Neuronal stem cell (in vitro differentiated cells): ENCODE data around the gene ATG4B.

Experiments
- DNase-seq: peaks from one replicate; pipeline ENCODE4 v3.0.0-alpha.2; 2013; ENCODE audit warnings: low spot score
- H2AFZ ChIP-seq: one replicate; pipeline ENCODE4 v1.6.1; 2013; ENCODE audit warnings: mild to moderate bottlenecking, low read length, inconsistent platforms
- H2AK5ac ChIP-seq: 2 replicates; pipeline ENCODE4 v1.6.1; 2013; ENCODE audit warnings: low read depth, mild to moderate bottlenecking, inconsistent platforms, low read length, moderate library complexity, mixed read lengths
- H2BK120ac ChIP-seq: 2 replicates; pipeline ENCODE4 v1.6.1; 2013; ENCODE audit warnings: low read depth, mild to moderate bottlenecking, inconsistent platforms, low read length, moderate library complexity, mixed read lengths
- H2BK12ac ChIP-seq: one replicate; pipeline ENCODE4 v1.6.1; 2013; ENCODE audit warnings: low read length, inconsistent platforms
- H2BK15ac ChIP-seq: 2 replicates; pipeline ENCODE4 v1.6.1; 2013; ENCODE audit warnings: mild to moderate bottlenecking, low read length, inconsistent platforms, mixed read lengths
- H2BK5ac ChIP-seq: one replicate; pipeline ENCODE4 v1.6.1; 2013; ENCODE audit warnings: inconsistent platforms, mild to moderate bottlenecking, low read length, moderate library complexity
- H3K14ac ChIP-seq: one replicate; pipeline ENCODE4 v1.6.1; 2013; ENCODE audit warnings: low read length, inconsistent platforms
- H3K18ac ChIP-seq: 2 replicates; pipeline ENCODE4 v1.6.1; 2013; ENCODE audit warnings: low read length, inconsistent platforms
- H3K23ac ChIP-seq: 2 replicates; pipeline ENCODE4 v1.6.1; 2013; ENCODE audit warnings: low read depth, mild to moderate bottlenecking, mixed read lengths, low read length, inconsistent platforms; ENCODE audit not compliant: poor library complexity
- H3K27ac ChIP-seq: replicated peaks from 3 replicates; pipeline ENCODE4 v1.5.1; 2013; ENCODE audit warnings: low read length, inconsistent platforms
- H3K27me3 ChIP-seq, 3 experiments: 2 replicates each; pipeline ENCODE4 v1.6.1; 2013; ENCODE audit warnings: low read length in 3 of 3, mild to moderate bottlenecking in 2 of 3, inconsistent platforms in 1 of 3, low read depth in 1 of 3, mixed read lengths in 1 of 3, moderate library complexity in 1 of 3; ENCODE audit not compliant: control insufficient read depth in 3 of 3, insufficient read depth in 3 of 3
- H3K36me3 ChIP-seq, 2 donors: replicated peaks in 1 of 2; 2 replicates each; pipeline ENCODE4 v1.6.1; 2013; ENCODE audit warnings: low read length in 2 of 2; ENCODE audit not compliant: control insufficient read depth in 2 of 2, insufficient read depth in 2 of 2
- H3K4ac ChIP-seq: 2 replicates; pipeline ENCODE4 v1.6.1; 2013; ENCODE audit warnings: inconsistent platforms, mild to moderate bottlenecking, low read length, moderate library complexity
- H3K4me1 ChIP-seq, 2 donors: 1 replicate in 1 of 2; 2 replicates in 1 of 2; pipeline ENCODE4 v1.6.1; 2013; ENCODE audit warnings: low read length in 2 of 2, low read depth in 1 of 2; ENCODE audit not compliant: control insufficient read depth in 2 of 2, insufficient read depth in 1 of 2
- H3K4me2 ChIP-seq: one replicate; pipeline ENCODE4 v1.6.1; 2013; ENCODE audit warnings: mild to moderate bottlenecking, low read length, inconsistent platforms; ENCODE audit not compliant: insufficient read depth, poor library complexity, severe bottlenecking
- H3K4me3 ChIP-seq, 2 donors: 2 replicates each; pipeline ENCODE4 v1.5.1; 2013; ENCODE audit warnings: low read length in 2 of 2, mild to moderate bottlenecking in 2 of 2, inconsistent platforms in 1 of 2, moderate library complexity in 1 of 2
- H3K79me1 ChIP-seq: one replicate; pipeline ENCODE4 v1.6.1; 2013; ENCODE audit warnings: low read depth, mild to moderate bottlenecking, inconsistent platforms, low read length, moderate library complexity
- H3K9ac ChIP-seq: one replicate; pipeline ENCODE4 v1.6.1; 2013; ENCODE audit warnings: mild to moderate bottlenecking, low read depth, low read length, inconsistent platforms; ENCODE audit not compliant: poor library complexity
- H3K9me3 ChIP-seq, 2 donors: replicated peaks in 1 of 2; 2 replicates each; pipeline versions ENCODE3 to v1.6.1; 2013; ENCODE audit warnings: low read length in 2 of 2, mild to moderate bottlenecking in 2 of 2, inconsistent platforms in 1 of 2, low read depth in 1 of 2, mixed read lengths in 1 of 2, moderate library complexity in 1 of 2; ENCODE audit not compliant: control insufficient read depth in 2 of 2, insufficient read depth in 1 of 2
- H4K8ac ChIP-seq: one replicate; pipeline ENCODE4 v1.6.1; 2013; ENCODE audit warnings: low read depth, mild to moderate bottlenecking, inconsistent platforms, low read length, moderate library complexity
- H4K91ac ChIP-seq: one replicate; pipeline ENCODE4 v1.6.1; 2013; ENCODE audit warnings: low read length, low read depth, mild to moderate bottlenecking, inconsistent platforms; ENCODE audit not compliant: poor library complexity
- WGBS, 2 donors: extraction: QIAGEN DNeasy Blood & Tissue Kit; methylation state at CpG; one replicate each; pipeline ENCODE4 v1.1.7; 2013; ENCODE audit warnings: missing lambda C conversion rate in 2 of 2, mixed read lengths in 1 of 2; ENCODE audit not compliant: insufficient read length in 2 of 2, insufficient replicate concordance in 1 of 2; ENCODE audit errors: extremely low coverage in 2 of 2; 5-methylcytosine and 5-hydroxymethylcytosine counted together

The ATG4B gene

GRCh38 chr2:241675885-241676284 is 38.4 kb downstream of the ATG4B start:
- H2BK12ac ChIP-seq: no peak overlapping the region
- H3K9ac ChIP-seq: no peak overlapping the region
- no peak overlapping the region for H2BK120ac ChIP-seq
- peaks cover 5% of the 10 kb centered on the region for H3K79me1 ChIP-seq
- H3K14ac ChIP-seq: no peak overlapping the region
- no peak overlapping the region for H3K4ac ChIP-seq
- H2AFZ ChIP-seq: no peak overlapping the region
- no peak overlapping the region for H3K27ac ChIP-seq
- H3K9me3 ChIP-seq: no peaks in the 10 kb centered on the region
- no peak overlapping the region for H4K91ac ChIP-seq
- no peaks in the 10 kb centered on the region for H3K4me1 ChIP-seq
- H3K23ac ChIP-seq: no peak overlapping the region
- peaks cover 52 to 100% of the 10 kb centered on the region in 2 donors for H3K36me3 ChIP-seq
- H3K4me3 ChIP-seq: no peak overlapping the region
- no peak overlapping the region for H3K4me2 ChIP-seq
- H4K8ac ChIP-seq: no peak overlapping the region
- WGBS, 2 donors: no CpG with 5 or more reads among the region's 17 CpGs
- no peak overlapping the region for H2BK5ac ChIP-seq
- H3K18ac ChIP-seq: no peak overlapping the region
- no peaks in the 10 kb centered on the region for H3K27me3 ChIP-seq
- H2AK5ac ChIP-seq: no peak overlapping the region
- no peak for DNase-seq
- H2BK15ac ChIP-seq: no peak overlapping the region

- H3K79me1 ChIP-seq: peaks cover 2% of the 10 kb centered on the region
- H3K9ac ChIP-seq: no peak overlapping the region
- no peak overlapping the region for H4K8ac ChIP-seq
- no peak overlapping the region for H3K18ac ChIP-seq
- H2AFZ ChIP-seq: no peak overlapping the region
- H3K27me3 ChIP-seq: no peaks in the 10 kb centered on the region
- no peaks in the 10 kb centered on the region for H3K4me1 ChIP-seq
- H3K36me3 ChIP-seq: peaks cover 51 to 100% of the 10 kb centered on the region in 2 donors
- H3K4ac ChIP-seq: no peak overlapping the region
- H3K4me3 ChIP-seq: no peak overlapping the region
- no peak overlapping the region for H4K91ac ChIP-seq
- no peaks in the 10 kb centered on the region for H3K9me3 ChIP-seq
- no peak overlapping the region for H2AK5ac ChIP-seq
- H3K27ac ChIP-seq: no peak overlapping the region
- H2BK12ac ChIP-seq: no peak overlapping the region
- no peak overlapping the region for H3K4me2 ChIP-seq
- H3K23ac ChIP-seq: peak overlapping the region; percentile 29
- H3K14ac ChIP-seq: no peak overlapping the region
- no peak overlapping the region for H2BK120ac ChIP-seq
- no CpG with 5 or more reads among the region's 17 CpGs for WGBS, 2 donors
- H2BK15ac ChIP-seq: no peak overlapping the region
- no peak overlapping the region for H2BK5ac ChIP-seq
- no peak for DNase-seq
These were observed 39.2 kb downstream of the ATG4B start for GRCh38 chr2:241676665-241677064.

GRCh38 chr2:241677392-241677791 is 39.9 kb downstream of the ATG4B start:
- no peak overlapping the region for H4K91ac ChIP-seq
- no peak overlapping the region for H2AFZ ChIP-seq
- H2BK120ac ChIP-seq: no peak overlapping the region
- peaks cover 2% of the 10 kb centered on the region for H3K79me1 ChIP-seq
- H3K36me3 ChIP-seq: peaks cover 56 to 100% of the 10 kb centered on the region in 2 donors
- H2BK5ac ChIP-seq: no peak overlapping the region
- H3K18ac ChIP-seq: no peak overlapping the region
- no CpG with 5 or more reads among the region's 24 CpGs for whole genome bisulfite sequencing, 2 donors
- H2AK5ac ChIP-seq: no peak overlapping the region
- no peaks in the 10 kb centered on the region for H3K27me3 ChIP-seq
- no peak overlapping the region for H3K23ac ChIP-seq
- H3K4ac ChIP-seq: no peak overlapping the region
- no peak overlapping the region for H2BK12ac ChIP-seq
- H3K9me3 ChIP-seq: no peaks in the 10 kb centered on the region
- no peak overlapping the region for H3K27ac ChIP-seq
- H3K4me3 ChIP-seq: no peak overlapping the region
- H3K4me1 ChIP-seq: no peaks in the 10 kb centered on the region
- no peak overlapping the region for H3K9ac ChIP-seq
- no peak overlapping the region for H3K4me2 ChIP-seq
- no peak overlapping the region for H4K8ac ChIP-seq
- no peak overlapping the region for H2BK15ac ChIP-seq
- DNase-seq: no peak
- H3K14ac ChIP-seq: no peak overlapping the region

GRCh38 chr2:241678307-241678706 is 40.8 kb downstream of the ATG4B start:
- no peak overlapping the region for H4K91ac ChIP-seq
- no peak overlapping the region for H3K14ac ChIP-seq
- WGBS, 2 donors: no CpG with 5 or more reads among the region's 18 CpGs
- H2AFZ ChIP-seq: no peak overlapping the region
- no peak overlapping the region for H3K23ac ChIP-seq
- no peak overlapping the region for H3K18ac ChIP-seq
- H2BK5ac ChIP-seq: no peak overlapping the region
- no peaks in the 10 kb centered on the region for H3K4me1 ChIP-seq
- no peak overlapping the region for H3K4ac ChIP-seq
- no peak overlapping the region for H4K8ac ChIP-seq
- no peak overlapping the region for H2BK12ac ChIP-seq
- no peaks in the 10 kb centered on the region for H3K27me3 ChIP-seq
- no peak overlapping the region for H2BK120ac ChIP-seq
- no peak for DNase-seq
- H3K36me3 ChIP-seq: peaks cover 57 to 100% of the 10 kb centered on the region in 2 donors
- H3K9me3 ChIP-seq: no peaks in the 10 kb centered on the region
- H3K9ac ChIP-seq: no peak overlapping the region
- H3K4me2 ChIP-seq: no peak overlapping the region
- H3K4me3 ChIP-seq: no peak overlapping the region
- H2AK5ac ChIP-seq: no peak overlapping the region
- no peak overlapping the region for H3K27ac ChIP-seq
- no peak overlapping the region for H2BK15ac ChIP-seq
- peaks cover 5% of the 10 kb centered on the region for H3K79me1 ChIP-seq
